ENCODE data around the gene PPP2R5B.
"Not testable (repeated sequence)": the region's sequence is repeated elsewhere in the genome, so short reads cannot be mapped to it uniquely, and the experiment has no call there.

The PPP2R5B gene

DNA sequence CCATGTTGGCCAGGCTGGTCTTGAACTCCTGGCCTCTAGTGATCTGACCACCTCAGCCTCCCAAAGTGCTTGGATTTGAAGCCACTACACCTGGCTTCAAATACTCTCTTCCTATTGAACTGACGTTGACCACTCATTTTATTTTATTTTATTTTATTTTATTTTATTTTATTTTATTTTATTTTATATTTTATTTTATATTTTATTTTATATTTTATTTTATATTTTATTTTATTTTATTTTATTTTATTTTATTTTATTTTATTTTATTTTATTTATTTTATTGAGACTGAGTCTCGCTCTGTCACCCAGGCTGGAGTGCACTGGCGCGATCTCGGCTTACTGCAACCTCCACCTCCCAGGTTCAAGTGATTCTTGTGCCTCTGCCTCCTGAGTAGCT, 58.9 kb downstream of the PPP2R5B start:
- DNase-seq (ENCODE audit: low spot score), result not testable (repeated sequence)

All from HuH-7 (cell line).